ENCODE data around the gene AQP12B.
"Not testable (repeated sequence)": the region's sequence is repeated elsewhere in the genome, so short reads cannot be mapped to it uniquely, and the experiment has no call there.

AQP12B gene

DNA sequence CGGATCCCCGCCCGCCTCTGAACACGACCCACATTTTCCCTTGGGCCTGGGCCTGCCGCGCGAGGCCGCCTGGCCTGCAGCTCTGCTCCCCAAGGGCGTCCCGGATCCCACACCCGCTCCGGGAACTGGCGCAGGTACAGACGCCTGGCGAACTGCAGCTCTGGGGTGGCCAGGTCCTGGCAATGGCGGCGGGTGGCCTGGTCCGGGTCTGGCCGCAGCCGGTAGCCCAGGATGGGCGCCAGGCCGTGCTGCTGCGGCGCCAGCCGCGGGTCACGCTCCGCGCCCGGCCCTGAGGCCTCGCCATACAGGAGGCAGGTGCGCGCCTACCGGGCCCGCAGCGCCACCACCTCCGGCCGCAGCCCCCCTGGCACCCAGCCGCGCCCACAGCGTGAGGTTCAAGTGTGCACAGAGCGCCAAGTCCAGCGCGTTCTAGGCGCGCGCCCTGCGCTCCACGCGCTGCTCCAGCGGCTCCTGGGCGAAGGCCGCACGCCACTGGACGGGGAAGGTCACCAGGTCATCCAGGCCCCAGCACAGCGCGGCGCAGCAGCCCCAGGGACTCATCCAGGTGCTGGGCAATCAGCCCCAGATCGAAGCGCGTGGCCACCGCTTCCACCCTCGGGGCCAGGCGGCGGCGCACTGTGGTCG lies 18.5 kb upstream of the AQP12B start:
- DNase-seq = no peak

- not testable (repeated sequence) for DNase-seq
Observed at GRCh38 chr2:240700616-240701015, 17.9 kb upstream of the AQP12B start.

DNA sequence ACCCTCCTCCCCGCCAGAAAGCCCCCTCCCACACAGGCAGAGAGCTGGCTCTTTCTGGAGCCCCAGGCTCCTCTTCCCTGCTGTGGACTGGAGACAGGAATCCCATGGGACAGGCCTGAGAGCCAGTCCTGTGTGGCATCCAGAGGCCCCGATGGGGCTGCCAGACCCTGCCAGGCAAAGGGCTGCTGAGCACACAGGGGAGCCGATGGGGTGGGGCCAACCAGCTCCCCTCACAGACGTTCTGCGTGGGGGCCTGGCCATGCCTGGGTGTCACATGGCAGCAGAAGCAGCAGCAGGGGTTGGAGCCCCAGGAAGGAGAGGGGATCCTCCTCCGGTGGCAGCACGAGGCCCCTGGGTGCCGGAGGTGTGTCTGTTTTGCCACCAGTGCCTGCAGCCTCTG lies 17.1 kb upstream of the AQP12B start:
- DNase-seq = not testable (repeated sequence)

DNA sequence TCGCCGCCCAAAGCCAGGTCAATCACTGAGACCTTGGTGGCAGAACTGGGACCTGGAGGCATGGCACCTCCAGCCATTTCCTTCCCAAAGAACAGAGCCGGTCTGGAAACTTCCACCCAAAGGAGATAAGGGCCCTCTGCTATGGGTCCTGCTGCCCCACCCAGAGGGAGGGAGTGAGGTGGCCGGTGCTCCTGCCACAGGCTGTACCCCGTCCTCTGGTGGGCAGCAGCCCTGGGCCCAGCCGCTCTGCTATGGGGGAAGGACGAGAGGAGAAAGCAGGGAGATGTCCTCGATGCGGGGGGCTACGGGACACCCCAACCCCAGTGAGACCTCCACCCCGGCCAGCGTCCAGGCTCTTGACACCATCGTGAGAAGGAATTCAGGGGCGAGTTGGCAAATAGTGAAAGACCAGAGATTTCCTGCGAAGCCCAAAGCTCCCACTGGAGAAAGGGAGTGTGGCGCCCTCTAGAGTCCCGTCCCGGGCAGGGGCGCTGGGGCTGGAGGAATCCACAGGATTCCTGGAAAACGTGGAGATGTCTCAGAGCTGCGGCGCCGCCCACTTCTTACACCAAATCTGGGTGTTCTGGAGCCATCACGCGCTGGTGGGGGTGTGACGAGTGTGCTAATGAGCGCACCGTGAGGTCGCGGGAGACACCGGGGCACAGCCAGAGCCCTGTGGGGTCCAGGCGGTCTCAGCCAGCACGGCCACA lies 16.3 kb upstream of the AQP12B start:
- DNase-seq = not testable (repeated sequence)

DNA sequence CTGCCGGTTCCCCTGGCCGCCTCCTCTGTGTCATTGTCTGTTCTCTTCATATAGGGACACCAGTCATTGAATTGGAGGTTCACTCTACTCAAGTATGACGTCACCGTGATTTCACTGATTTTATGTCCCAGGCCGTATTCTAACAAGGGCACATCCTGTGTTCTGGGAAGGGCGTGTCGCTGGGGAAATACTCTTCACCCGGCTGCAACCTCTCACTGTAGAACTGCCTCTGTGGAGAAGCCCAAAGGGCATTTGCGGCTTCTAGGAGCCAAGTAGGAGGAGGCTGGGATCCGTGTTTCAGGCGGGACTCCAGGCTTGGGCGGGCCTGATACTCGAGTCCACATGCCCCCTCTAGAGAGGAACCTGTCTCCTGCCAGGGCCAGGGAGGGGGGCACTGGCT lies 13.8 kb upstream of the AQP12B start:
- DNase-seq = not testable (repeated sequence)

DNA sequence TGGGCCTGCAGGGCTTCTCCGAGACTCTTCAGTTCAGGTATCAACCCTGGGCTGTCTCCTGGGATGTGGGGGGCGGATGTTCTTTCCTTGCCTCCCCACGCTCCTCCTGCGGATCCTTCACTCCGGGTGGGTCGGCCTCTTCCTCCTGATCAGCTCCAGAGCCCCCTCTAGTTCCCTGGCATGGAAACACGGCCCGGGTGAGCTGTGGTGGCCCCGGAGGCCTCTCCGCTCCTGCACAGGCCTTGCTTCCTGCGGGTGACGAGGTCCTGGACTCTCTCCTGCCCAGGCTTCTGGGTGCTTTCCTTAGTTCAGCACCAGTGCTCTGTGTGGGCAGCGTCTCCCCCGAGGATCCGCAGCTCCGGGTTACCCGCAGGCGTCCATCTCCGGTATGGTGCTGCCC lies 12.9 kb upstream of the AQP12B start:
- DNase-seq = not testable (repeated sequence)

DNA sequence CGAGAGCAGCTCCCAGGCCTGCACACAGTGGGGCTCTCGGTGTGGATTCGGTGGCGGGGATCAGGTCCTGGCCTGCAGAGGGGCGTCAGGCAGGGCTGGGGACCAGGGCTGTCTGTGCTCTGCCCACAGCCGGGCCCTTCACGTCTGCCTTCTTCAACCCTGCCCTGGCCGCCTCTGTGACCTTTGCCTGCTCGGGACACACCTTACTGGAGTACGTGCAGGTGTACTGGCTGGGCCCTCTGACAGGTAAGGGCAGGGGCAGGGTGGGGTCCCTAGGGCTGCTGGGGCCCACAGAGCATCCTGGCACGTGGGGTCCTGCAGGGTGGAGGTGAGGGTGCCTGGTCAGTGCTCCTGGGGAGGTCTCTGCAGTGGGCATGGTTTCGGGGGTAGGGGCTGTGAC lies 11.6 kb upstream of the AQP12B start:
- DNase-seq = not testable (repeated sequence)

GRCh38 chr2:240692583-240693561 lies 10.2 kb upstream of the AQP12B start:
- not testable (repeated sequence) for DNase-seq

- DNase-seq = not testable (repeated sequence)
Observed at GRCh38 chr2:240691631-240692420, 9.1 kb upstream of the AQP12B start, which contains the start of gene AQP12A. AQP12A (plus strand) TSS chr2:240691866; CDS start chr2:240691914, 48 bp downstream.

- not testable (repeated sequence) for DNase-seq
Observed at GRCh38 chr2:240691075-240691427, 8.4 kb upstream of the AQP12B start.

- not testable (repeated sequence) for DNase-seq
Observed at GRCh38 chr2:240690421-240691074, 7.9 kb upstream of the AQP12B start.

GRCh38 chr2:240689975-240690374 lies 7.3 kb upstream of the AQP12B start:
- no peak for DNase-seq

GRCh38 chr2:240688553-240688919 lies 5.9 kb upstream of the AQP12B start:
- no peak for DNase-seq

DNA sequence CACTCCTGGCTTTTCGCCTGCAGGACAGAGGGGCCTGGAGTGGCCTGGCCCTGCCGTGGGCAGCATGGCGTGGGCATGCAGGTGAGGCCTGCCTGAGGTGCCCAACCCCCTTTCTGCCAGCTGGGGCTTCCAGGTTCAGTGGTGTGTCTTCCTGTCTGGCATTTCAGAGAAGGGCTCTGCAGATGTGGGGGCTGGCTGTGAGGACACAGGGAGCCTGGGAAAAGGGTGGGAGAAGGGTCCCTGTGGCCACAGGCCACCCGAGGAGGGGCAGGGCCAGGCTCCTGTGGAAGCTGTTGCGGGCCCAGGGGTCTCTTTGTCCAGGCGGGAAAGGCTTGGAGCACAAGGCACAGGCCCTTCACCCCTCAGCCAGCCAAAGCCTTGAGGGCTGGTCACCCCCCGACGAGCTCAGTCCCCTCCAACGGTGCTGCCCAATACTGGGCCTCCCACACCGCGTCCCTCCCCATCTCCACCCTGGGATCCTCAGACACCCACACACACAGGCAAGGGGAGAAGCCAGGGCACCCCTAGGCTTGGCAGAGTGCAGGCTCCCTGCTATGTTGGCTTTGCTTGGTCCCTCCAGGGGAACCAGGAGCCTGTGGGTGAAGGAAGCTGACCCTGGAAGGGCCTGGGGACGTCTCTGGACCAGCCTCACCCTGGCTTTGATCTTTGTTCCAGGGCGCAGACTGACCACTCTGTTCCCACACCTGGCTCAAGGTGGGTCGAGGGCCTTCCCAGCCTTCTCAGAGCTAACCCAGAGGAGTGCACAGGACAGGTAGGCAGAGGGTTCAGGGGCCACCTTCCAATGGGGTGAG lies 5.3 kb upstream of the AQP12B start:
- no peak for DNase-seq

- no peak for DNase-seq
Observed at GRCh38 chr2:240687045-240687740, 4.5 kb upstream of the AQP12B start.

DNA sequence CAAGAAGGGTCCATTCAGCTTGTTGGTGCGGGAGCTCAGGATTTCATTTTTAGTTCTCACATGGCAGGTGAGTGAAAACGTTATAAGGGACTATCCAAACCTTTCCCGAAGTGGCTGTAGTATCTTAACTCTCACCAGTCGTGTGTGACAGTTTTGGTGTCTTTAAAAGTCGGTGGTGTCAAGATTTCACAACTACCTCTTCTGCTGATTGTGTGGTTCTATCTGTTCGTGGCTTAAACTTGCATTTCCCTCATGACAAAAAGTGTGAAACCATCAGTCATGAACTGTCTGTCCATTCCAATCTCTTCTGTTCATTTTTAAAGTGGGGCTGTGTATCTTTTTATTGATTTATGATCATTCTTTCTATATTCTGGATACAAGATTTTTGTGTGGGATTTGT lies 3.8 kb upstream of the AQP12B start:
- DNase-seq = no peak

- DNase-seq = no peak
Observed at GRCh38 chr2:240685771-240686371, 3.2 kb upstream of the AQP12B start.

DNA sequence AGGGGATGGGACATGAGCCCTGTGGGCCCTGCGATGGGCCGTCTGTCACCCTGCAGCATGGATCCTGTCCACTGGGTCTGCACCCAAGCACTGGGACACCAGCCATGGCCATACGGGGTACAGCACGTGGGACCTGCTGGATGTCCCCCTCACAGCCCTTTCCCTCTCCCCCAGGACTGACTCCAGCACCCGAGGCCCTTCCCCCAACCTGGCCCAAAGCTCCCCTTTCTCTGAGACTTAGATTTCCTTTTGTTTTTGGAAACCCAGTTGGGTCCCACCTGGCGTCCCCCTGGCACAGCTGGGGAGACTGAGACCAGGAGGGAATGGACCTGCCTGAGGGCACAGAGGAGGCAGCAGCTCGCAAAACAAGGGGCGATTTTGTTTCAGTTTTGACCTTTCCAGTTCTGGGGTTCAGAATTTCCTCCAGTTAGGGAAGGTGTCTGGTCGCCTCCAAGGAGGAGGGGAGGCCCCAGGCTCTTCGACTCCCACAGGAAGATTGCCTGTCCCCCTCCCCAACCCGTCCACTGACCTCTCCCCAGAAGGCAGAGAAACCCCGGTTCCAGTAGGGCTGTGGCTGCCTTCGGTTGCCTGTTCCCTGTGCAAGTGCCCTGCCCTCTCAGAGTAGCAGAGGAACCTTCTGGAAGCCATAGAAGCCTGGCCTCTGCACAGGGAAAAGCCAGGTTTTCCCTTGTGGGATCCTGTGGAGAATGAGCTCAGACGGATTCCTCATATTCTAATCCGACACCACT lies 1.5 kb upstream of the AQP12B start:
- DNase-seq = not testable (repeated sequence)

DNA sequence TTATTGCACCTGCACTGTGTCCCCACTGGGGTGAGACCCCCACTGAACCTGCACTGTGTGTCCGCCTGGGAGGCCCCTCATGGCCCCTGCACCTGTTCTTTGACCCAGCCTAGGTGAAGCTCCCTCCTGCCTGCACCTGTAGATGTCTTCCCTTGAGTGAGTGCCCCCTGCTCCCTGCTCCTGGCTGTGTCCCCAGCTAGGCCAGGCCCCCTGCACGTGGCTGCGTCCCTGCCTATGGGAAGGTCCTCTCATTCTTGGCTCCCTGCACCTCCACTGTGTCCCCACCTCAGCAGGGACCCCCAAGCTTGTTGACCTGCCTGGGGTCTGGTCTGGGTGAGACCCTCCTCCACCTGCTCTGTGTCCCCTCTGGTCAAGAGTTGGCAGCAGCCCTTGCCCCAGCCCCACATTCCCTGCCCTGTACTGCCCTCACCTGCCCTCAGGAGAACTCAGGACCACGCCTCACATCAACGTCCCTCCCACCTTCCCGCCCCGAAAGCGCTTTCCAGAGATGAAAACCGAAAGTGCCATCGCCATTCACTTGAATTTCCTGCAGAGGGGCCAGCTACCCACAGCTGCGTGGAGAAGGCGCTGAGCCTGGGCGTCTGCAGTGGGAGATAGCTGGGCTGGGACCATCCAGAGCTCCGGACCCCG lies 769 bp upstream of the AQP12B start:
- not testable (repeated sequence) for DNase-seq

Measured in activated gamma-delta T cell treated with Interleukin-2 at 50 U/mL for 16 hours (primary cell).